ENCODE results near the gene SMOC1. TPM values are rescaled to one million over a fixed set of nuclear protein-coding genes. Genes with fewer than 3 reads are reported as not detected.

SMOC1 gene
- total RNA-seq, 4 donors from 2014 or later: 0.72 to 3.1 (median 1.6) TPM

DNA sequence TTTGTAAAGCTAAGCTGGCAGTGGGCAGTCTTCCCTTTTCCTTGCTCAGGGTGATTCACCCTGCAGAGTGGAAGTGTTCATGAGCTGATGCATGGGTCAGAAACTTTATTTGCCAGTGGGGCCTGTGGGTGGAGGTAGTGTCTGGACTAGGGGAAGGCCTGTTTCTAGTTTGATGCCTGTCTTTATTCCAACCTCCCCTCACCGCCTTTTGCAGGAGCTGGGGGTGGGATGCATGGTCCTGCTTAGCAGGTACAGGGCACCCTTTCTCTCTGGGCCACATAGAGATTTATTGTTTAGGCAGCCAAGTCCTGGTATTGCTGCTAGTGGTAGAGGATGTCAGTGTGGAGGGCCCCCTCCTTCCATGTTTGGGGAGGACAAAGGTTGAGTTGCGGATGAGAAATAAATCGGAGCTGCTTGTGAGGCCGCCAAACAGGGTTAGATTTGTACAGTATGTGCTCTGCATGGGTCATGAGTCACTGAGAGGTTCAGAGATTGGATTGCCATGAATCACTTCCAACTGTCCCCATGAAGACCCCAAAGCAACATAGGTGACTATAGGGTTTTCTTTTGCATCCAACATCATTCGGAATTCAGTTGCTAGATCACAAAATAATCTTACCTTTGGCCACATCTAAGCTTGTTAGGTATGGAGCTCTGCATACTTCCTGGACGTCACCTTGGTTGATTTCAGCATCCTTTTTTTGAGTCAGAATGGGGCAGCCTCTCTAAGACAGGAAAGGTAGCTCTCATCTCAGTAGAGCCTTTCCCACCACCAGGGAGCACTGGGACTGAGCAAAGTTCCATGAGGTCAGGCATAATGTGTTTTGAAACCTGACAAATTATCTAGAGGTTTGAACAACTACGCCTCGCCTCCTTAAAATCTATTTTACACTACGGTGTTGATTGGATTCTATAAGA is 8.8 kb downstream of the SMOC1 start:
- Histone ChIP-seq H3K36me3 (no peaks in the 10 kb centered on the region), H3K4me3 (no peak overlapping the region), H3K9me3 (no peaks in the 10 kb centered on the region), H3K4me1 (no peaks in the 10 kb centered on the region), H3K27me3 (no peaks in the 10 kb centered on the region), H3K27ac (no peak overlapping the region)
- no peak for TF ChIP-seq POLR2A (IDR thresholded peaks at IDR 0.05)
- TF ChIP-seq EP300 (IDR thresholded peaks at IDR 0.05): no peak
- TF ChIP-seq, protein P1, sequence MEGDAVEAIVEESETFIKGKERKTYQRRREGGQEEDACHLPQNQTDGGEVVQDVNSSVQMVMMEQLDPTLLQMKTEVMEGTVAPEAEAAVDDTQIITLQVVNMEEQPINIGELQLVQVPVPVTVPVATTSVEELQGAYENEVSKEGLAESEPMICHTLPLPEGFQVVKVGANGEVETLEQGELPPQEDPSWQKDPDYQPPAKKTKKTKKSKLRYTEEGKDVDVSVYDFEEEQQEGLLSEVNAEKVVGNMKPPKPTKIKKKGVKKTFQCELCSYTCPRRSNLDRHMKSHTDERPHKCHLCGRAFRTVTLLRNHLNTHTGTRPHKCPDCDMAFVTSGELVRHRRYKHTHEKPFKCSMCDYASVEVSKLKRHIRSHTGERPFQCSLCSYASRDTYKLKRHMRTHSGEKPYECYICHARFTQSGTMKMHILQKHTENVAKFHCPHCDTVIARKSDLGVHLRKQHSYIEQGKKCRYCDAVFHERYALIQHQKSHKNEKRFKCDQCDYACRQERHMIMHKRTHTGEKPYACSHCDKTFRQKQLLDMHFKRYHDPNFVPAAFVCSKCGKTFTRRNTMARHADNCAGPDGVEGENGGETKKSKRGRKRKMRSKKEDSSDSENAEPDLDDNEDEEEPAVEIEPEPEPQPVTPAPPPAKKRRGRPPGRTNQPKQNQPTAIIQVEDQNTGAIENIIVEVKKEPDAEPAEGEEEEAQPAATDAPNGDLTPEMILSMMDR (IDR thresholded peaks at IDR 0.05): no peak
- no peak for TF ChIP-seq POLR2AphosphoS5 (IDR thresholded peaks at IDR 0.05)
- DNase-seq (ENCODE audit: low spot score in 2 of 2): no peak
- WGBS: 76% methylated on average over 8 of the region's 9 CpGs

DNA sequence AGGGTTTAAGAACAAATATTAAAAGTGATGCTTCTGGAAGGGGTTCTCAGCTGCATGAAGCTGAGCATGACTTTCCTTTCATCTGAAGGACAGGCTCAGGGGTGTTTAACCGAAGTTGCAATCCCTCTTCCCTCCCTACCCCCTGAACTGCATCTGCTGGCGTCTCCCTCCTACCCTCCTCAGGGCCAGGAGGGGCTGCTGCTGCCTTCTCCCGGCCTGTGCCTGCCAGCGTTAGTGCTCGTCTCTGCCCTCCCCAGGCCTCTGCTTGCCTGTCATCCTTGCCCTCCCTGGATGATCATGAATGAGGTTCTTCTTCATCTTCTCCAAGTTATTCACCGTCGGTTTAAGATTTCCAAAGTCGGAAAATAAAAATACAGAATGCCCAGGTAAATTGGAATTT is 12.2 kb downstream of the SMOC1 start:
- WGBS: 53% methylated on average over 8 of the region's 8 CpGs
- H3K27ac ChIP-seq: no peak overlapping the region
- H3K4me1 ChIP-seq: no peaks in the 10 kb centered on the region
- no peaks in the 10 kb centered on the region for H3K36me3 ChIP-seq
- DNase-seq (ENCODE audit: low spot score in 2 of 2): no peak
- TF ChIP-seq POLR2A (IDR thresholded peaks at IDR 0.05) (no peak), POLR2AphosphoS5 (IDR thresholded peaks at IDR 0.05) (no peak), EP300 (IDR thresholded peaks at IDR 0.05) (no peak)
- TF ChIP-seq, protein P1 (IDR thresholded peaks at IDR 0.05): no peak
- H3K9me3 ChIP-seq: no peaks in the 10 kb centered on the region
- no peaks in the 10 kb centered on the region for H3K27me3 ChIP-seq
- H3K4me3 ChIP-seq: no peak overlapping the region

DNA sequence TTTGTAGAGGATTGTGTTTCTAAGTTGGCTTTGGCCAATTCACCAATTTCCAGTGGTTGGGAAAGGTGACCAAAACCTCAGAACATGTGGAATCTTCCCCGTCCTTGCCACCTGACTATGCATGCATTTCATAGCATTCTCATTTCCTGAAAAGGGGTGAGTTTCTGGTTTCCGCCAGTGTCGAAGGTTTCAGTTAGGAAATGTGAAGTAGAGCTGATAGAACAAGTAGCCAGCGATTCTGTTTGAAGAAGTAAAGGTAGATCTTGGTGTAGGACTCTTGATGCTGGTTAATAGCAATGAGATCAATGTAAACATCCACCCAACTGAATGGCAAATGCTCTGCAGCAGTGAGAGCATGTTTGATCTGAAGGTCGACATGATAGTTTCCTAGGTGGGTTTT is 15.9 kb downstream of the SMOC1 start:
- 81% methylated on average over 5 of the region's 5 CpGs for WGBS
- no peak overlapping the region for H3K4me3 ChIP-seq
- H3K27me3 ChIP-seq: no peaks in the 10 kb centered on the region
- no peaks in the 10 kb centered on the region for H3K9me3 ChIP-seq
- no peak for TF ChIP-seq POLR2AphosphoS5 (IDR thresholded peaks at IDR 0.05)
- TF ChIP-seq EP300 (IDR thresholded peaks at IDR 0.05): no peak
- TF ChIP-seq POLR2A (IDR thresholded peaks at IDR 0.05): no peak
- TF ChIP-seq, protein P1 (IDR thresholded peaks at IDR 0.05): no peak
- DNase-seq (ENCODE audit: low spot score in 2 of 2): no peak
- no peaks in the 10 kb centered on the region for H3K4me1 ChIP-seq
- no peaks in the 10 kb centered on the region for H3K36me3 ChIP-seq
- H3K27ac ChIP-seq: no peak overlapping the region

DNA sequence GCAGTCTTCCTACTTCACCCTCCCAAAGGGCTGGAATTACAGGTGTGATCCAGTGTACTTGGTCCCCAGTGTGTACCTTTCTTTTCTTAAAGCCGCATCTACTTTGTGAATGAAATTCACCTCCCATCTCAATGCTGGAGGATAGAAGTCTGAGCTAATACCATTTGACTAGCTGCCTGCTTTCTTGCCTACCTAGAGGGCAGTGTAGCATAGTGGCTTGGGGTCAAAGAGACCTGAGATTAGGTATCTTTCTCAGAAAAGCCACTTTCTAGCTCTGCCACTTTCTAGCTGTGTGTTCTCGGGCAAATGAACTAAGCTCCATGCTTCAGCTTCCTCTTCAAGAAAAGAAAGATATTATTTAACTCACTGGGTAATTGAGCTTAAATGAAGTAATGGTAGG is 16.9 kb downstream of the SMOC1 start:
- no peak for DNase-seq (ENCODE audit: low spot score in 2 of 2)
- H3K27me3 ChIP-seq: no peaks in the 10 kb centered on the region
- TF ChIP-seq EP300 (IDR thresholded peaks at IDR 0.05): no peak
- TF ChIP-seq, protein P1 (IDR thresholded peaks at IDR 0.05): no peak
- no peak for TF ChIP-seq POLR2A (IDR thresholded peaks at IDR 0.05)
- no peak for TF ChIP-seq POLR2AphosphoS5 (IDR thresholded peaks at IDR 0.05)
- H3K4me1 ChIP-seq: no peaks in the 10 kb centered on the region
- H3K9me3 ChIP-seq: no peaks in the 10 kb centered on the region
- 98% methylated on average over 2 of the region's 2 CpGs for WGBS
- H3K27ac ChIP-seq: no peak overlapping the region
- H3K4me3 ChIP-seq: no peak overlapping the region
- no peaks in the 10 kb centered on the region for H3K36me3 ChIP-seq

DNA sequence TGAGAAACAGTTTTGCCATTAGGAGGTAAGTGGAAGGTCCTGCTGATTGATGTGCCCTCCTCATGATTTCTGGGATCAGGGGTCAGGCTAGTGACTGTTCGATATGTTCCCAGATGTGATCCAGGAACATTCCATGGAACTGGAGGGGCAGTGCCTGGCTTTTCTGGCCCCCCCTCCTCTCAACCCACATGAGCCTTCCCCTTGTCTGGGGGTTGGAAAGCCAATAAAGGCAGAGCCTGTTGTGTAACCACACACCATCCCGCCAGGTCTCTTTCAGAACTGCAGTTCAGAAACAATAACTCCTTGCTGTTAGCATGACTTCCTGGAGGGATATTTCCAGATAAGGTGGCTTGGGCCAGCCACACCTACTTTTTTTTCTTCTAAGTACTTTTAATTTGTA is 17.8 kb downstream of the SMOC1 start:
- TF ChIP-seq, protein P1 (IDR thresholded peaks at IDR 0.05): no peak
- TF ChIP-seq POLR2AphosphoS5 (IDR thresholded peaks at IDR 0.05) (no peak), EP300 (IDR thresholded peaks at IDR 0.05) (no peak), POLR2A (IDR thresholded peaks at IDR 0.05) (no peak)
- DNase-seq (ENCODE audit: low spot score in 2 of 2): no peak
- H3K27me3 ChIP-seq: no peaks in the 10 kb centered on the region
- no peaks in the 10 kb centered on the region for H3K36me3 ChIP-seq
- H3K27ac ChIP-seq: no peak overlapping the region
- H3K4me3 ChIP-seq: no peak overlapping the region
- no peaks in the 10 kb centered on the region for H3K4me1 ChIP-seq
- H3K9me3 ChIP-seq: no peaks in the 10 kb centered on the region
- WGBS: 93% methylated on average over 2 of the region's 2 CpGs

All from suprapubic skin (tissue), 4 donors.